Measurements from ENCODE around the gene POP4.

The POP4 gene

DNA sequence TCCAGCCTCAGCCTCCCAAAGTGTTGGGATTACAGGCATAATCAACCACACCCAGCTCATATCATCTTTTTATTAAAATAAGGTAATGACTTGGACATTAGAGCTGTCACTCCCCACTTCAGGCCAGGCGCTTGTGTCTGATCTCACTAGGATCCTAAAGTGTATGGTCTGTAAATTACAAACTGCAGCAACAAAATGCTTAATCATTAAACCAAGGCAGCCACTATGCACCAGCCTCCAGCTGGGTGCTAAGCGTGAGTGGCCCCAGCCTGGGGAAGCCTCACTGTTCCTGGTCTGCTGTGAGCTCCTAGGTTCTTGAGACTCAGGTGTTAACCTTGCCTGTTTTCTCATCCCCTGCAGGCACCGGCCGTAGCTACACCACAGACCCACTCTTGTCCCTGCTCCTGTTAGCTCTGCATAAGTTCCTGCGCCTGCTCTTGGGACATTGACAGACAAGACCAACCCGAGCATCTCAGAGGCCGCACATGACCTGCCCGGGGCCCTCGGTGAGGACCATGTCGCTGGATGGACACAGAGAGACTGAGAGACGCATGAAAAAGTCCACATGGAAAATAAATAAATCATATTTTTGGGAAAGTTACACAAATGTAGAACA is 42.5 kb upstream of the POP4 start:
- H3K27me3 ChIP-seq (replicated peaks in 2 of 5; ENCODE audit: control insufficient read depth in 4 of 5, insufficient read depth in 5 of 5, low read length in 4 of 5) = peaks cover 2 to 40% (median 10%) of the 10 kb centered on the region in 5 experiments
- H3K4me3 ChIP-seq (ENCODE audit: control insufficient read depth in 1 of 7, extremely low read depth in 1 of 7, insufficient read depth in 4 of 7, low read depth in 2 of 7, low read length in 6 of 7) = no peak overlapping the region
- ChIA-PET POLR2A (no interaction called here), CTCF (no interaction called here)
- H3K36me3 ChIP-seq (ENCODE audit: control insufficient read depth in 4 of 4, insufficient read depth in 4 of 4, low read length in 3 of 4) = no peaks in the 10 kb centered on the region
- DNase-seq = no peak
- H3K4me1 ChIP-seq (ENCODE audit: control extremely low read depth in 1 of 4, control insufficient read depth in 4 of 4, insufficient read depth in 4 of 4, low read length in 3 of 4) = no peaks in the 10 kb centered on the region
- peaks cover 0 to 10% (median 5%) of the 10 kb centered on the region in 5 experiments for H3K9me3 ChIP-seq (ENCODE audit: control extremely low read depth in 1 of 5, control insufficient read depth in 4 of 5, insufficient read depth in 2 of 5, low read depth in 1 of 5, low read length in 4 of 5)
- no peak overlapping the region for H3K27ac ChIP-seq (ENCODE audit: insufficient read depth in 1 of 2, low read depth in 1 of 2, low read length in 2 of 2, poor library complexity in 1 of 2, severe bottlenecking in 2 of 2)
- 83% methylated on average over 4 of the region's 11 CpGs for WGBS (ENCODE audit: insufficient coverage)

GRCh38 chr19:29564574-29565005 is 41.5 kb upstream of the POP4 start:
- no peak for DNase-seq
- Histone ChIP-seq H3K36me3 (ENCODE audit: control insufficient read depth in 4 of 4, insufficient read depth in 4 of 4, low read length in 3 of 4) (no peaks in the 10 kb centered on the region), H3K4me3 (ENCODE audit: control insufficient read depth in 1 of 7, extremely low read depth in 1 of 7, insufficient read depth in 4 of 7, low read depth in 2 of 7, low read length in 6 of 7) (no peak overlapping the region), H3K27ac (ENCODE audit: insufficient read depth in 1 of 2, low read depth in 1 of 2, low read length in 2 of 2, poor library complexity in 1 of 2, severe bottlenecking in 2 of 2) (no peak overlapping the region), H3K9me3 (ENCODE audit: control extremely low read depth in 1 of 5, control insufficient read depth in 4 of 5, insufficient read depth in 2 of 5, low read depth in 1 of 5, low read length in 4 of 5) (peaks cover 0 to 8% (median 5%) of the 10 kb centered on the region in 5 experiments), H3K4me1 (ENCODE audit: control extremely low read depth in 1 of 4, control insufficient read depth in 4 of 4, insufficient read depth in 4 of 4, low read length in 3 of 4) (no peaks in the 10 kb centered on the region), H3K27me3 (replicated peaks in 2 of 5; ENCODE audit: control insufficient read depth in 4 of 5, insufficient read depth in 5 of 5, low read length in 4 of 5) (peaks cover 2 to 48% (median 12%) of the 10 kb centered on the region in 5 experiments)
- ChIA-PET CTCF (interaction anchor here (1.2 kb wide), 1 partner anchor 9 kb away, joined by 4 read pairs; no protein-coding TSS in a partner anchor), POLR2A (no interaction called here)
- WGBS (ENCODE audit: insufficient coverage) = 53% methylated on average over 9 of the region's 11 CpGs

GRCh38 chr19:29565171-29565570 is 40.9 kb upstream of the POP4 start:
- Histone ChIP-seq H3K4me1 (ENCODE audit: control extremely low read depth in 1 of 4, control insufficient read depth in 4 of 4, insufficient read depth in 4 of 4, low read length in 3 of 4) (no peaks in the 10 kb centered on the region), H3K27me3 (replicated peaks in 2 of 5; ENCODE audit: control insufficient read depth in 4 of 5, insufficient read depth in 5 of 5, low read length in 4 of 5) (peaks cover 2 to 48% (median 12%) of the 10 kb centered on the region in 5 experiments), H3K9me3 (ENCODE audit: control extremely low read depth in 1 of 5, control insufficient read depth in 4 of 5, insufficient read depth in 2 of 5, low read depth in 1 of 5, low read length in 4 of 5) (peaks cover 0 to 3% (median 0%) of the 10 kb centered on the region in 5 experiments), H3K27ac (ENCODE audit: insufficient read depth in 1 of 2, low read depth in 1 of 2, low read length in 2 of 2, poor library complexity in 1 of 2, severe bottlenecking in 2 of 2) (no peak overlapping the region), H3K4me3 (ENCODE audit: control insufficient read depth in 1 of 7, extremely low read depth in 1 of 7, insufficient read depth in 4 of 7, low read depth in 2 of 7, low read length in 6 of 7) (no peak overlapping the region), H3K36me3 (ENCODE audit: control insufficient read depth in 4 of 4, insufficient read depth in 4 of 4, low read length in 3 of 4) (no peaks in the 10 kb centered on the region)
- DNase-seq = no peak
- 86% methylated on average over 14 of the region's 19 CpGs for WGBS (ENCODE audit: insufficient coverage)
- ChIA-PET CTCF (interaction anchor here (1.2 kb wide), 1 partner anchor 10 kb away, joined by 4 read pairs; no protein-coding TSS in a partner anchor), POLR2A (no interaction called here)

- H3K4me1 ChIP-seq (ENCODE audit: control extremely low read depth in 1 of 4, control insufficient read depth in 4 of 4, insufficient read depth in 4 of 4, low read length in 3 of 4) = no peaks in the 10 kb centered on the region
- H3K9me3 ChIP-seq (ENCODE audit: control extremely low read depth in 1 of 5, control insufficient read depth in 4 of 5, insufficient read depth in 2 of 5, low read depth in 1 of 5, low read length in 4 of 5) = no peaks in the 10 kb centered on the region
- H3K27me3 ChIP-seq (replicated peaks in 2 of 5; ENCODE audit: control insufficient read depth in 4 of 5, insufficient read depth in 5 of 5, low read length in 4 of 5) = peaks cover 2 to 54% (median 12%) of the 10 kb centered on the region in 5 experiments
- no peaks in the 10 kb centered on the region for H3K36me3 ChIP-seq (ENCODE audit: control insufficient read depth in 4 of 4, insufficient read depth in 4 of 4, low read length in 3 of 4)
- no peak overlapping the region for H3K27ac ChIP-seq (ENCODE audit: insufficient read depth in 1 of 2, low read depth in 1 of 2, low read length in 2 of 2, poor library complexity in 1 of 2, severe bottlenecking in 2 of 2)
- ChIA-PET CTCF (no interaction called here), POLR2A (no interaction called here)
- 92% methylated on average over 3 of the region's 3 CpGs for WGBS (ENCODE audit: insufficient coverage)
- no peak for DNase-seq
- no peak overlapping the region for H3K4me3 ChIP-seq (ENCODE audit: control insufficient read depth in 1 of 7, extremely low read depth in 1 of 7, insufficient read depth in 4 of 7, low read depth in 2 of 7, low read length in 6 of 7)
Measured at GRCh38 chr19:29566496-29567054, 39.5 kb upstream of the POP4 start.

GRCh38 chr19:29567366-29567915 is 38.6 kb upstream of the POP4 start:
- Histone ChIP-seq H3K4me3 (ENCODE audit: control insufficient read depth in 1 of 7, extremely low read depth in 1 of 7, insufficient read depth in 4 of 7, low read depth in 2 of 7, low read length in 6 of 7) (no peak overlapping the region), H3K4me1 (ENCODE audit: control extremely low read depth in 1 of 4, control insufficient read depth in 4 of 4, insufficient read depth in 4 of 4, low read length in 3 of 4) (no peaks in the 10 kb centered on the region), H3K9me3 (ENCODE audit: control extremely low read depth in 1 of 5, control insufficient read depth in 4 of 5, insufficient read depth in 2 of 5, low read depth in 1 of 5, low read length in 4 of 5) (no peaks in the 10 kb centered on the region), H3K27ac (ENCODE audit: insufficient read depth in 1 of 2, low read depth in 1 of 2, low read length in 2 of 2, poor library complexity in 1 of 2, severe bottlenecking in 2 of 2) (no peak overlapping the region), H3K36me3 (ENCODE audit: control insufficient read depth in 4 of 4, insufficient read depth in 4 of 4, low read length in 3 of 4) (no peaks in the 10 kb centered on the region), H3K27me3 (replicated peaks in 2 of 5; ENCODE audit: control insufficient read depth in 4 of 5, insufficient read depth in 5 of 5, low read length in 4 of 5) (peaks cover 4 to 58% (median 12%) of the 10 kb centered on the region in 5 experiments)
- DNase-seq = no peak
- ChIA-PET POLR2A (no interaction called here), CTCF (no interaction called here)
- 82% methylated on average over 1 of the region's 2 CpGs for WGBS (ENCODE audit: insufficient coverage)

GRCh38 chr19:29568036-29569025 is 37.8 kb upstream of the POP4 start:
- 84% methylated on average over 19 of the region's 22 CpGs for WGBS (ENCODE audit: insufficient coverage)
- no peak for DNase-seq
- H3K27me3 ChIP-seq (replicated peaks in 2 of 5; ENCODE audit: control insufficient read depth in 4 of 5, insufficient read depth in 5 of 5, low read length in 4 of 5) = peaks cover 4 to 51% (median 15%) of the 10 kb centered on the region in 5 experiments
- CTCF ChIA-PET = no interaction called here
- POLR2A ChIA-PET = no interaction called here
- no peak overlapping the region for H3K4me3 ChIP-seq (ENCODE audit: control insufficient read depth in 1 of 7, extremely low read depth in 1 of 7, insufficient read depth in 4 of 7, low read depth in 2 of 7, low read length in 6 of 7)
- no peaks in the 10 kb centered on the region for H3K9me3 ChIP-seq (ENCODE audit: control extremely low read depth in 1 of 5, control insufficient read depth in 4 of 5, insufficient read depth in 2 of 5, low read depth in 1 of 5, low read length in 4 of 5)
- no peak overlapping the region for H3K27ac ChIP-seq (ENCODE audit: insufficient read depth in 1 of 2, low read depth in 1 of 2, low read length in 2 of 2, poor library complexity in 1 of 2, severe bottlenecking in 2 of 2)
- H3K4me1 ChIP-seq (ENCODE audit: control extremely low read depth in 1 of 4, control insufficient read depth in 4 of 4, insufficient read depth in 4 of 4, low read length in 3 of 4) = no peaks in the 10 kb centered on the region
- H3K36me3 ChIP-seq (ENCODE audit: control insufficient read depth in 4 of 4, insufficient read depth in 4 of 4, low read length in 3 of 4) = no peaks in the 10 kb centered on the region

Data from common myeloid progenitor, CD34-positive (primary cell).